ENCODE data around the gene PEMT.
A peak's percentile ranks its signal among the peaks of the same experiment; 100 is the strongest.

PEMT gene

GRCh38 chr17:17575360-17576251, 15.9 kb downstream of the PEMT start:
- DNase-seq: no peak
- in situ Hi-C loops (cut with MboI; ENCODE audit: low pct_unique_long_range_greater_than_20kb, low sequenced_read_pairs): no loop called here

GRCh38 chr17:17573912-17574311, 17.6 kb downstream of the PEMT start:
- in situ Hi-C loops (cut with MboI; ENCODE audit: low pct_unique_long_range_greater_than_20kb, low sequenced_read_pairs): loop anchor here (25.0 kb wide), 1 partner anchor 212 kb away; no protein-coding TSS in a partner anchor
- DNase-seq: no peak

GRCh38 chr17:17572010-17572785, 19.3 kb downstream of the PEMT start:
- in situ Hi-C loops (cut with MboI; ENCODE audit: low pct_unique_long_range_greater_than_20kb, low sequenced_read_pairs): loop anchor here (25.0 kb wide), 1 partner anchor 210 kb away; no protein-coding TSS in a partner anchor
- no peak for DNase-seq

DNA sequence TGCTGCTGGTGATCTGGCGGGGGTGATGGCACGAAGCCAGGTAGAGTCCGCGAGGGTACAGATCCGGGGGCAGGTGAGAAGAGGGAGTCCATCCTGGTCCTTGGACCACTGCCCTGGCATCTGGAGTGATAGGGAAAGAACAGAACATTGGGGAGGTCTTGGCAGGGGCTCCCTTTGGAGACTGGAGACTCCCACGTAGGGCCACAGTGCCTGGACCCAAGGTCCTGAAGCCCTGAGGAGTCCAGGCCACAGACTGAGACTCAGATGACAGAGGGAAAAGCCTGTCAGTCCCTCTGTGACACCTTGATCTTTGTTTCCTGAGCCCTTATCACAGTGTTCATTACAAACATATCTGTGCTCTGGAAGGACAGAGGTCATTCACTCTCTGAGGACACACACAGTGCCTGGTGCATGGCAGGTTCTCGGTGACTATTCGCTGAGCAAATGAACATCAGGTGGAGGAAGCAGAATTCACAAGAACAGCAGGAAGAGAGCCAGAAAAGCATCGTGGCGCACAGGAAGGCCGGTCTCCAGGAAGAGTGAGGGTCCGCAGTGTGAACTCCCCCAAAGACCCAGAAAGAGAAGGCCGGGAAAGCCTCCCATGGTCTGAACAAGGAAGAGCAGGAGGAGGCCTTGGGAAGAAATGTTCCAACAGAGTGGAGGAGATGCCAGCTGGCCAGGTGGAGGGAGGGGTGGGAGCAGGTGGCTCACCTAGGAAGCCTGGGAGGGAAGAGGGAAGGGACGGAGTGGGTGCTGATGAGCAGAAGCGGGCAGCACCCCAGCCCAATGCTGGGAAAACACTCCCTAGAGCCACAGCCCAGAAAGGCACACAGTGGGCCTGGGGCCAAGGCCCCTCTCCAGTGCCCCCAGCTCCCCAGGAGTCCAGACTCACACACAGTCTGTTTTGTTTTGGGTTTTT, 20.5 kb downstream of the PEMT start:
- in situ Hi-C loops (cut with MboI; ENCODE audit: low pct_unique_long_range_greater_than_20kb, low sequenced_read_pairs): loop anchor here (25.0 kb wide), 1 partner anchor 209 kb away; no protein-coding TSS in a partner anchor
- no peak for DNase-seq

- DNase-seq: peak; percentile 13
These were observed 21.2 kb downstream of the PEMT start for GRCh38 chr17:17570140-17570797.

GRCh38 chr17:17569691-17570090, 21.8 kb downstream of the PEMT start:
- DNase-seq: no peak
- in situ Hi-C loops (cut with MboI; ENCODE audit: low pct_unique_long_range_greater_than_20kb, low sequenced_read_pairs): loop anchor here (25.0 kb wide), 1 partner anchor 207 kb away; no protein-coding TSS in a partner anchor

More at GRCh38 chr17:17570140-17570797, 21.2 kb downstream of the PEMT start:
- in situ Hi-C loops (cut with MboI; ENCODE audit: low pct_unique_long_range_greater_than_20kb, low sequenced_read_pairs): loop anchor here (25.0 kb wide), 1 partner anchor 208 kb away; no protein-coding TSS in a partner anchor

DNA sequence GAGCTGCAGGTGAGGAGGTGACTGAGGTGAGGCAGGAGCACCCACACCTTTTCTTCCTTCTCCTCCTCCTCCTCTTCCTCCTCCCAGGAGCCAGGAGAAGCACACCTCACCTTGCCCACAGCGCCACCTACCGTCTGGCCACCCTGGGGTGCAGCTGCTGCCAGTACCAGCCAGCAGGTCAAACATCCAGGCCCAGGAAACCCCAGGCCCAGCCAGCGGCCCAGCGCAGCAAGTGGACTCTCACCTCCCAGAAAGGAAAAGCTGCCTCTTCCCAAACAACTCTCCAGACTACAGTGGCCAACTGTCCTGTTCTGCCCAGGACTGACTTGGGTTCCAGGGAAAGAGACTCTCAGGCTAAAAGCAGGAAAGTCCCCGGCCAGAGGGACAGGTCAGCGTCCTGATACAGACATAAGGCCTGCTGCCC, 22.7 kb downstream of the PEMT start:
- in situ Hi-C loops (cut with MboI; ENCODE audit: low pct_unique_long_range_greater_than_20kb, low sequenced_read_pairs): loop anchor here (25.0 kb wide), 1 partner anchor 206 kb away; no protein-coding TSS in a partner anchor
- peak; percentile 58 for DNase-seq

- in situ Hi-C loops (cut with MboI; ENCODE audit: low pct_unique_long_range_greater_than_20kb, low sequenced_read_pairs): loop anchor here (25.0 kb wide), 1 partner anchor 205 kb away; no protein-coding TSS in a partner anchor
- no peak for DNase-seq
These were observed 23.9 kb downstream of the PEMT start for GRCh38 chr17:17567631-17568030.

- in situ Hi-C loops (cut with MboI; ENCODE audit: low pct_unique_long_range_greater_than_20kb, low sequenced_read_pairs): loop anchor here (25.0 kb wide), 1 partner anchor 205 kb away; no protein-coding TSS in a partner anchor
- no peak for DNase-seq
These were observed 24.5 kb downstream of the PEMT start for GRCh38 chr17:17566896-17567513.

GRCh38 chr17:17565471-17566339, 25.8 kb downstream of the PEMT start:
- DNase-seq: no peak
- in situ Hi-C loops (cut with MboI; ENCODE audit: low pct_unique_long_range_greater_than_20kb, low sequenced_read_pairs): loop anchor here (25.0 kb wide), 1 partner anchor 203 kb away; no protein-coding TSS in a partner anchor

DNA sequence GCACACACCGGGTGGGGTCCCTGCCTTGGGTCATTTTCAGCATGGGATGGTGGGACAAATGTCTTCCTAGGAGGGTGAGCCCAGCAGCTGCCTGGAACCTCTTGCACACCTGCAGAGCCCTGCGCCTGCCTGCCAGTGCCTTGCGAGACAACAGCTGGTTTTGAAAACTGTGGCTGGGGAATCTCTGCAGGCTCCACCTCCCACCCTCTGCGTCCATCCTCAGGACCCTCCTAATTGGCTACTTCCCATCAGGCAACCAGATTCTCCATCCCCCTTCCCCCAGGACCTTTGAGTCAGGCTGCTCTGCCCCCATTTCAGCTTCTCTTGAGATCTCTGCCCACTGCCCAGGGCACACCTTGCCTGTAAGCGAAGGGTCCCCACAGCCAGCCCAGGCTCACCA, 26.6 kb downstream of the PEMT start:
- in situ Hi-C loops (cut with MboI; ENCODE audit: low pct_unique_long_range_greater_than_20kb, low sequenced_read_pairs): loop anchor here (25.0 kb wide), 1 partner anchor 203 kb away; no protein-coding TSS in a partner anchor
- DNase-seq: no peak

GRCh38 chr17:17564323-17564722, 27.2 kb downstream of the PEMT start:
- DNase-seq: no peak
- in situ Hi-C loops (cut with MboI; ENCODE audit: low pct_unique_long_range_greater_than_20kb, low sequenced_read_pairs): loop anchor here (25.0 kb wide), 1 partner anchor 202 kb away; no protein-coding TSS in a partner anchor

GRCh38 chr17:17563530-17563929, 28.0 kb downstream of the PEMT start:
- in situ Hi-C loops (cut with MboI; ENCODE audit: low pct_unique_long_range_greater_than_20kb, low sequenced_read_pairs): loop anchor here (25.0 kb wide), 1 partner anchor 201 kb away; no protein-coding TSS in a partner anchor
- DNase-seq: no peak

DNA sequence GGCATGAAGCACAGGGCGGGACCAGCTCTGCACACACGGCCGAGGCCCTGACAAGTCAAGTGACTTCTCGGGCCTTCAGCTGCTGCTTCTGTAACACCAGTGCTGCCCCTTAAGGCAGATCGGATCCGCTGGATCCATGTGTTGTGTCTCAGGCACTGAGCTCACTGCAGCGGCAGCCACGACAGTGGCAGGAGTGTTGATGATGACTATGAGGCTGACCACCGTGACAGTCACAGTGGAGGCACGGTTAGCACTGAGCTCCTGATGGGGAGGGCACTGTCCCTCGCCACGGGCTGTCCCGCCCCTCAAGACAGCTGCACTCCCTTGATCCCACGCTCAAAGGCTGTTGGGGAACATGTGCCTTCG, 29.4 kb downstream of the PEMT start:
- in situ Hi-C loops (cut with MboI; ENCODE audit: low pct_unique_long_range_greater_than_20kb, low sequenced_read_pairs): loop anchor here (25.0 kb wide), 1 partner anchor 200 kb away; no protein-coding TSS in a partner anchor
- no peak for DNase-seq

DNA sequence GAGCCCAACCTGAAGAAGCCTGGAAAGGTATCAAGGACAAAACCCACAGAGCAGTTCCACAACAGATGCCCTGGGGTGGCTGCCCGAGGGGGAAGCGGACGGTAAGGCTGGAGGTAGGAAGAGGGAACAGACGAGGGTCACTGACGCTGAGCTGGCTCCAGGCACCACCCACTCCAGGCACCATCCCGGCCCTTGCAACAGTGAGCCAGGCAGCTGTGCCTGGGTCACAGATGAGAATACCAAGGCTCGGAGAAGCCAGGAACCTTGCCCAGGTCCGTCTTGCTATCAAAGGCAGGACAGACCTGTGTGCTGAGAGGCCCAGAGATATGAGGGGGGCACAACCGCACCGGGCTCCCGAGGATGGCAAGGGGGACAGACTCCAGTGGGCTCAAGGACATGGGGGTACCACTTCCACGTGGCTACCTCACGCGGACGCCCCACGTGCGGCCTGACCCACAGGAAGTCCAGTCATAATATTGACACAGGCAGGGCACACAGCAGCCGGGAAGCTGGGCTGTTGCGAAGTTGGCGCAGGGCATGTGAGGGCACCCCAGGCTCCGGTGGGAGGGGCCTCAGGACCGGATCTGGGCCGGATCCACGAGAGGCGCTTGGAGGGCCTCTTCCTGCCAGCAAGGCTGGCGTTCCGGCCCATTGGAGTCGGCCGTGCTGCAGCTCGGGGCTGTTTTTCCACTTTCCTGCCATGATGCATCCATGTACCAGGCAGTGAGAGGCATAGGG, 29.9 kb downstream of the PEMT start:
- in situ Hi-C loops (cut with MboI; ENCODE audit: low pct_unique_long_range_greater_than_20kb, low sequenced_read_pairs): loop anchor here (25.0 kb wide), 1 partner anchor 199 kb away; no protein-coding TSS in a partner anchor
- no peak for DNase-seq

- in situ Hi-C loops (cut with MboI; ENCODE audit: low pct_unique_long_range_greater_than_20kb, low sequenced_read_pairs): loop anchor here (25.0 kb wide), 1 partner anchor 199 kb away; no protein-coding TSS in a partner anchor
- no peak for DNase-seq
These were observed 30.5 kb downstream of the PEMT start for GRCh38 chr17:17560975-17561374.

All from KBM-7 (cell line).